GM12878 (cell line): ENCODE data around the gene TCEANC2. TPM values are rescaled to one million over a fixed set of nuclear protein-coding genes. Genes with fewer than 3 reads are reported as not detected.

Source experiments
- ATAC-seq: fragments of 200-7000 bp; cut with Tn5 transposase; 3 replicates; pipeline ENCODE4 v1.9.1; 2020; ENCODE audit warnings: mild to moderate bottlenecking, moderate library complexity
- BruUV-seq: library from RNA; stranded (reverse); fragments of 400-500 nt; replicated peaks from 2 replicates; lab custom pipeline; 2021; lab: Mats Ljungman, UMichigan
- CTCF ChIA-PET: fragments of 300-600 bp; sonication (Branson Sonifier 250); formaldehyde crosslinking; extraction: SDS; loops from one replicate; lab custom pipeline; 2021; ENCODE audit warnings: inconsistent platforms; lab: Yijun Ruan, JAX
- POLR2A ChIA-PET: fragments of 350-600 bp; formaldehyde crosslinking; extraction: SDS; loops from one replicate; lab custom pipeline; 2021; ENCODE audit warnings: inconsistent platforms; lab: Charles Lee
- RAD21 ChIA-PET: fragments of 300-600 bp; sonication (Branson Sonifier 250); formaldehyde crosslinking; loops from one replicate; lab custom pipeline; 2023; ENCODE audit warnings: antibody characterized with exemption; ENCODE audit not compliant: unreplicated experiment; lab: Charles Lee
- SMC1A ChIA-PET: fragments of 300-600 bp; sonication (Branson Sonifier 250); formaldehyde crosslinking; loops from one replicate; lab custom pipeline; 2023; ENCODE audit not compliant: unreplicated experiment, uncharacterized antibody; lab: Charles Lee
- DNase-seq: peaks from one replicate; pipeline ENCODE4 v3.0.0-alpha.2; 2011; ENCODE audit warnings: low read depth, low spot score
- FAIRE-seq: peaks from 3 replicates; lab custom pipeline; 2011; peaks lifted over from hg19 to GRCh38; lab: Jason Lieb, UNC
- H2AFZ ChIP-seq: 2 replicates; pipeline ENCODE4 v1.6.0; 2011; ENCODE audit warnings: low read depth, low read length, control low read depth; ENCODE audit not compliant: control insufficient read depth
- H3K27ac ChIP-seq: 2 replicates; pipeline ENCODE4 v1.5.1; 2011; ENCODE audit warnings: control low read depth; ENCODE audit not compliant: control insufficient read depth, insufficient read depth
- H3K27me3 ChIP-seq, 2 experiments: replicated peaks in 1 of 2; 2 replicates each; pipeline versions ENCODE4 v1.6.0 to v1.6.1; 2011; ENCODE audit warnings: low read length in 1 of 2; ENCODE audit not compliant: control insufficient read depth in 2 of 2, insufficient read depth in 2 of 2
- H3K36me3 ChIP-seq, 2 experiments: 2 replicates each; pipeline ENCODE4 v1.5.1; 2011; ENCODE audit warnings: low read length in 1 of 2; ENCODE audit not compliant: control insufficient read depth in 2 of 2, insufficient read depth in 2 of 2
- H3K4me1 ChIP-seq: 2 replicates; pipeline ENCODE4 v1.6.1; 2011; ENCODE audit warnings: mild to moderate bottlenecking, low read length, moderate library complexity, mixed read lengths; ENCODE audit not compliant: control insufficient read depth, insufficient read depth
- H3K4me2 ChIP-seq: 2 replicates; pipeline ENCODE4 v1.6.0; 2011; ENCODE audit warnings: control low read depth; ENCODE audit not compliant: control insufficient read depth, insufficient read depth
- H3K4me3 ChIP-seq: fragments of 200-600 bp; sonication (generic); 2 replicates; pipeline ENCODE4 v1.5.1; 2016
- H3K79me2 ChIP-seq: 2 replicates; pipeline ENCODE4 v1.6.0; 2011; ENCODE audit warnings: low read length; ENCODE audit not compliant: control insufficient read depth, insufficient read depth
- H3K9ac ChIP-seq: 2 replicates; pipeline ENCODE4 v1.8.0; 2011; ENCODE audit warnings: low read length, control low read depth, mixed read lengths; ENCODE audit not compliant: control insufficient read depth, insufficient read depth
- H3K9me3 ChIP-seq: replicated peaks from 3 replicates; pipeline ENCODE4 v1.5.1; 2011; ENCODE audit warnings: mild to moderate bottlenecking, low read length; ENCODE audit not compliant: control insufficient read depth, insufficient read depth
- H4K20me1 ChIP-seq: 2 replicates; pipeline ENCODE4 v1.6.0; 2011; ENCODE audit not compliant: control insufficient read depth, insufficient read depth
- ATF2 ChIP-seq: IDR thresholded peaks from 2 replicates; pipeline ENCODE4 v1.6.1; 2012; ENCODE audit warnings: low read length, inconsistent platforms
- DPF2 ChIP-seq: fragments of 450-650 bp; IDR thresholded peaks from 2 replicates; pipeline ENCODE4 v1.6.1; 2017; ENCODE audit warnings: mild to moderate bottlenecking
- EZH2 ChIP-seq: IDR thresholded peaks from 2 replicates; pipeline ENCODE4 v1.6.1; 2012; ENCODE audit warnings: low read depth, mild to moderate bottlenecking, control low read depth, inconsistent platforms, low read length, borderline replicate concordance; ENCODE audit not compliant: control insufficient read depth
- FOXM1 ChIP-seq: IDR thresholded peaks from 2 replicates; pipeline ENCODE4 v1.6.1; 2012; ENCODE audit warnings: low read depth, mild to moderate bottlenecking, inconsistent platforms, low read length, moderate library complexity
- IRF5 ChIP-seq: fragments of 450-650 bp; IDR thresholded peaks from 2 replicates; pipeline ENCODE4 v1.6.1; 2017; ENCODE audit warnings: borderline replicate concordance
- LARP7 ChIP-seq: fragments of 450-650 bp; IDR thresholded peaks from 2 replicates; pipeline ENCODE4 v1.6.1; 2017; ENCODE audit warnings: mild to moderate bottlenecking
- MLLT1 ChIP-seq: fragments of 450-650 bp; IDR thresholded peaks from 2 replicates; pipeline ENCODE4 v1.6.1; 2016; ENCODE audit warnings: mild to moderate bottlenecking
- MYB ChIP-seq: fragments of 150-350 bp; IDR thresholded peaks from 2 replicates; pipeline ENCODE4 v1.6.1; 2014; ENCODE audit warnings: mild to moderate bottlenecking, low read depth, low read length, borderline replicate concordance
- TCF12 ChIP-seq: IDR thresholded peaks from 2 replicates; pipeline ENCODE4 v1.6.1; 2011; ENCODE audit warnings: low read depth, mild to moderate bottlenecking, low read length
- ZNF274 ChIP-seq: IDR thresholded peaks from one replicate; pipeline ENCODE4 v1.8.0; 2011; ENCODE audit not compliant: insufficient read length, insufficient read depth
- ZNF687 ChIP-seq: fragments of 450-650 bp; IDR thresholded peaks from 2 replicates; pipeline ENCODE4 v1.6.1; 2017; ENCODE audit warnings: mild to moderate bottlenecking, moderate library complexity
- WGBS: methylation state at CpG from one replicate; pipeline ENCODE4 v1.1.6; 2016; ENCODE audit warnings: low lambda C conversion rate; ENCODE audit not compliant: insufficient replicate concordance, insufficient coverage; ENCODE audit errors: missing lambda C conversion rate; 5-methylcytosine and 5-hydroxymethylcytosine counted together
- in situ Hi-C: fragments of 300-500 bp; cut with MboI; formaldehyde crosslinking; loops from 9 replicates; pipeline ENCODE4 v1.14.3; 2018; ENCODE audit warnings: mixed read lengths
- intact Hi-C: fragments of 100-400 bp; cut with micrococcal nuclease; formaldehyde crosslinking; loops from one replicate; pipeline ENCODE4 v1.14.2; 2022; ENCODE audit not compliant: unreplicated experiment
- polyA plus RNA-seq, 11 experiments: library from polyadenylated mRNA; depleted of rRNA in 4 of 11; unstranded in 6 of 11; stranded (reverse) in 5 of 11; fragments of >200 nt; fragmentation: Nextera tagmentation in 4 of 11; fragmentation: Illumina TruSeq in 1 of 11; extraction: Ambion mirVana in 4 of 11; extraction: Trizol in 1 of 11; gene quantifications; 1 replicate in 1 of 11; 2 replicates in 10 of 11; pipeline versions ENCODE4 v1.2.1 to v1.2.3, GENCODE V29; 2011 to 2016; ENCODE audit warnings: inconsistent platforms in 2 of 11, missing spikeins in 2 of 11, low read depth in 1 of 11
- total RNA-seq, 4 experiments: library from RNA; depleted of rRNA in 3 of 4; stranded (reverse); fragments of >200 nt in 3 of 4; fragmentation: Illumina TruSeq in 1 of 4; extraction: Trizol in 1 of 4; gene quantifications; 2 replicates each; pipeline versions ENCODE4 v1.2.1 to v1.2.3, GENCODE V29; 2013 to 2021

Gene TCEANC2
- total and polyA plus RNA-seq, 10 of the 15 experiments (the other 5 are each of a cell fraction or from before 2014, with no cell fraction given), result 4.4 to 13.2 (median 6.4) TPM

DNA sequence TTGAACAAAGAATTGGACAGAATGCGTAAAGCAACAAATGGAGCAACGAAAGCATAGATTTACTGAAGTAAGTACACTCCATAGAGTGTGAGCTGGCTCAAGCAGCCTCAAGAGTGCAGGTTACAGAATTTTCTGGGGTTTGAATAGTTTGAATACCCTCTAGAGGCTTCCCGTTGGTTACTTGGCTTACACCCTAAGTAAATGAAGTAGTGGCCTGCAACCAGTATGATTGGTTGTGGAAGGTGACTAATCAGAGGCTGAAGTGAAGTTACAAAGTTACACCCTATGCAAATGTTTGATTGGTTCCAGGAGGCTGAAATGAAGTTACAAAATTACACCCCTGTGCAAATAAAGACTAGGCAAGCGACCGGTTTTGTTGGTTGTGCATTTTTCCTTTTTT, 10.9 kb downstream of the TCEANC2 start:
- Histone ChIP-seq H3K4me3 (no peak overlapping the region), H4K20me1 (no peaks in the 10 kb centered on the region), H2AFZ (no peak overlapping the region), H3K27ac (no peak overlapping the region), H3K9me3 (no peaks in the 10 kb centered on the region), H3K36me3 (no peaks in the 10 kb centered on the region), H3K79me2 (no peaks in the 10 kb centered on the region), H3K9ac (no peak overlapping the region), H3K4me2 (no peak overlapping the region), H3K27me3 (no peaks in the 10 kb centered on the region), H3K4me1 (no peaks in the 10 kb centered on the region)
- RAD21 ChIA-PET, result no interaction called here
- ATAC-seq, result no peak
- 100% methylated on average over 5 of the region's 5 CpGs for WGBS
- TF ChIP-seq TCF12 (no peak), ZNF687 (no peak), MLLT1 (no peak), LARP7 (no peak), IRF5 (no peak), MYB (no peak), EZH2 (no peak), FOXM1 (no peak), ZNF274 (no peak), DPF2 (no peak), ATF2 (no peak)
- intact Hi-C loops (no loop called here), in situ Hi-C loops (loop anchor here (25.0 kb wide), 1 partner anchor 202 kb away; no protein-coding TSS in a partner anchor)
- POLR2A ChIA-PET, result no interaction called here
- no TSS peak for BruUV-seq
- DNase-seq, result no peak
- SMC1A ChIA-PET, result no interaction called here
- CTCF ChIA-PET, result interaction anchor here (1.2 to 1.4 kb wide), 2 partner anchors 9 kb away, joined by 3 read pairs; no protein-coding TSS in a partner anchor
- FAIRE-seq, result no peak
